HCT116 (cell line): Measurements from ENCODE around the gene TNFRSF25. TPM values are rescaled to one million over a fixed set of nuclear protein-coding genes. Genes with fewer than 3 reads are reported as not detected.

Experiments used
- ATAC-seq: fragments of 200-7000 bp; cut with Tn5 transposase; 2 replicates; pipeline ENCODE4 v1.9.1; 2020; ENCODE audit warnings: mild to moderate bottlenecking, moderate library complexity
- BruUV-seq: library from RNA; stranded (reverse); fragments of 400-500 nt; replicated peaks from 2 replicates; lab custom pipeline; 2021; lab: Mats Ljungman, UMichigan
- CTCF ChIA-PET: fragments of 300-600 bp; sonication (Branson Sonifier 250); formaldehyde crosslinking; loops from one replicate; lab custom pipeline; 2021; ENCODE audit warnings: antibody characterized with exemption; lab: Charles Lee
- POLR2A ChIA-PET: fragments of 300-600, 350-600 bp; sonication (Branson Sonifier 250); formaldehyde crosslinking; loops from one replicate; lab custom pipeline; 2021; ENCODE audit warnings: antibody characterized with exemption; lab: Charles Lee
- RAD21 ChIA-PET, 2 experiments: fragments of 300-600 bp; sonication (Branson Sonifier 250); formaldehyde crosslinking; loops; one replicate each; lab custom pipeline; 2023; ENCODE audit warnings: low total read pairs in 2 of 2; ENCODE audit not compliant: uncharacterized antibody in 2 of 2, unreplicated experiment in 2 of 2, low non-redundant PET in 1 of 2; lab: Charles Lee
- DNase-seq: peaks from one replicate; pipeline ENCODE4 v3.0.0-alpha.2; 2010; ENCODE audit warnings: low read depth, low spot score
- H2AFZ ChIP-seq: fragments of 200-600 bp; shearing (Covaris generic), sonication (generic); 2 replicates; pipeline ENCODE4 v1.6.1; 2017; ENCODE audit warnings: low read depth, mixed run types, mixed read lengths, antibody characterized with exemption, low read length; ENCODE audit not compliant: poor library complexity, severe bottlenecking
- H3K27ac ChIP-seq: 2 replicates; pipeline ENCODE4 v1.5.1; 2012; ENCODE audit warnings: low read depth, low read length
- H3K27me3 ChIP-seq: fragments of 200-600 bp; sonication (generic); 2 replicates; pipeline ENCODE4 v1.6.1; 2016; ENCODE audit warnings: mixed run types, low read length, mixed read lengths; ENCODE audit not compliant: insufficient read depth
- H3K36me3 ChIP-seq, 2 experiments: fragments of 200-500 bp in 1 of 2; fragments of 200-600 bp in 1 of 2; sonication (Bioruptor generic) in 1 of 2; sonication (generic) in 1 of 2; 2 replicates each; pipeline versions ENCODE4 v1.5.1 to v1.6.1; 2014 to 2016; ENCODE audit warnings: low read length in 2 of 2, inconsistent platforms in 1 of 2, mixed read lengths in 1 of 2, mixed run types in 1 of 2; ENCODE audit not compliant: insufficient read depth in 2 of 2, control insufficient read depth in 1 of 2
- H3K4me1 ChIP-seq, 2 experiments: fragments of 200-600 bp in 1 of 2; sonication (generic) in 1 of 2; 2 replicates each; pipeline versions ENCODE4 v1.5.1 to v1.6.1; 2012 to 2017; ENCODE audit warnings: low read length in 2 of 2, inconsistent platforms in 1 of 2, mild to moderate bottlenecking in 1 of 2, mixed read lengths in 1 of 2, mixed run types in 1 of 2, moderate library complexity in 1 of 2; ENCODE audit not compliant: insufficient read depth in 2 of 2, control insufficient read depth in 1 of 2
- H3K4me2 ChIP-seq: fragments of 200-600 bp; sonication (generic); 2 replicates; pipeline ENCODE4 v1.6.1; 2017; ENCODE audit warnings: mixed run types, low read length, mixed read lengths
- H3K4me3 ChIP-seq, 2 experiments: fragments of 200-600 bp in 1 of 2; sonication (generic) in 1 of 2; replicated peaks in 1 of 2; 2 replicates each; pipeline ENCODE4 v1.5.1; 2011 to 2016; ENCODE audit warnings: low read length in 2 of 2, control low read depth in 1 of 2, low read depth in 1 of 2, mild to moderate bottlenecking in 1 of 2, mixed read lengths in 1 of 2, mixed run types in 1 of 2
- H3K79me2 ChIP-seq: fragments of 200-600 bp; sonication (generic); 2 replicates; pipeline ENCODE4 v1.6.1; 2017; ENCODE audit warnings: mild to moderate bottlenecking, mixed run types, low read length, moderate library complexity, mixed read lengths; ENCODE audit not compliant: insufficient read depth
- H3K9ac ChIP-seq: fragments of 200-600 bp; sonication (generic); 2 replicates; pipeline ENCODE4 v1.6.1; 2016; ENCODE audit warnings: low read length, mixed read lengths
- H3K9me2 ChIP-seq: fragments of 200-600 bp; sonication (generic), shearing (Covaris generic); 2 replicates; pipeline ENCODE4 v1.6.1; 2017; ENCODE audit warnings: mixed run types, mild to moderate bottlenecking, moderate library complexity; ENCODE audit not compliant: insufficient read depth
- H3K9me3 ChIP-seq, 2 experiments: fragments of 200-500 bp in 1 of 2; fragments of 200-600 bp in 1 of 2; sonication (Bioruptor generic) in 1 of 2; sonication (generic) in 1 of 2; 2 replicates each; pipeline ENCODE4 v1.6.1; 2014 to 2017; ENCODE audit warnings: low read length in 2 of 2, mixed read lengths in 2 of 2, inconsistent platforms in 1 of 2, low read depth in 1 of 2, mild to moderate bottlenecking in 1 of 2, mixed run types in 1 of 2, moderate library complexity in 1 of 2; ENCODE audit not compliant: control insufficient read depth in 1 of 2, insufficient read depth in 1 of 2
- H4K20me1 ChIP-seq: fragments of 200-600 bp; sonication (generic), shearing (Covaris generic); 2 replicates; pipeline ENCODE4 v1.6.1; 2017; ENCODE audit warnings: mixed run types, mild to moderate bottlenecking, moderate library complexity; ENCODE audit not compliant: insufficient read depth
- CTCF ChIP-seq, 3 experiments: fragments of 200-600 bp in 1 of 3; sonication (generic) in 1 of 3; IDR thresholded peaks in 2 of 3; conservative IDR thresholded peaks in 1 of 3; 2 replicates each; pipeline ENCODE4 v1.5.1; 2012 to 2017; ENCODE audit warnings: low read depth in 2 of 3, low read length in 2 of 3, antibody characterized with exemption in 1 of 3, borderline replicate concordance in 1 of 3, control low read depth in 1 of 3, mild to moderate bottlenecking in 1 of 3, mixed read lengths in 1 of 3, mixed run types in 1 of 3, moderate library complexity in 1 of 3; ENCODE audit not compliant: insufficient read depth in 1 of 3
- POLR2AphosphoS5 ChIP-seq: IDR thresholded peaks from 2 replicates; pipeline ENCODE4 v1.6.1; 2011; ENCODE audit warnings: mild to moderate bottlenecking, low read depth, low read length, moderate library complexity
- SP1 ChIP-seq: IDR thresholded peaks from 2 replicates; pipeline ENCODE4 v1.6.1; 2012; ENCODE audit warnings: low read depth
- intact Hi-C: fragments of 100-400 bp; cut with micrococcal nuclease; formaldehyde crosslinking; loops from 2 replicates; pipeline ENCODE4 v1.10.0; 2022
- total RNA-seq: library from RNA; stranded (reverse); gene quantifications from one replicate; pipeline ENCODE4 v1.2.1, GENCODE V29; 2021; ENCODE audit not compliant: unreplicated experiment

TNFRSF25 gene
- total RNA-seq, 1 experiment from 2014 or later: 27.5 TPM

DNA sequence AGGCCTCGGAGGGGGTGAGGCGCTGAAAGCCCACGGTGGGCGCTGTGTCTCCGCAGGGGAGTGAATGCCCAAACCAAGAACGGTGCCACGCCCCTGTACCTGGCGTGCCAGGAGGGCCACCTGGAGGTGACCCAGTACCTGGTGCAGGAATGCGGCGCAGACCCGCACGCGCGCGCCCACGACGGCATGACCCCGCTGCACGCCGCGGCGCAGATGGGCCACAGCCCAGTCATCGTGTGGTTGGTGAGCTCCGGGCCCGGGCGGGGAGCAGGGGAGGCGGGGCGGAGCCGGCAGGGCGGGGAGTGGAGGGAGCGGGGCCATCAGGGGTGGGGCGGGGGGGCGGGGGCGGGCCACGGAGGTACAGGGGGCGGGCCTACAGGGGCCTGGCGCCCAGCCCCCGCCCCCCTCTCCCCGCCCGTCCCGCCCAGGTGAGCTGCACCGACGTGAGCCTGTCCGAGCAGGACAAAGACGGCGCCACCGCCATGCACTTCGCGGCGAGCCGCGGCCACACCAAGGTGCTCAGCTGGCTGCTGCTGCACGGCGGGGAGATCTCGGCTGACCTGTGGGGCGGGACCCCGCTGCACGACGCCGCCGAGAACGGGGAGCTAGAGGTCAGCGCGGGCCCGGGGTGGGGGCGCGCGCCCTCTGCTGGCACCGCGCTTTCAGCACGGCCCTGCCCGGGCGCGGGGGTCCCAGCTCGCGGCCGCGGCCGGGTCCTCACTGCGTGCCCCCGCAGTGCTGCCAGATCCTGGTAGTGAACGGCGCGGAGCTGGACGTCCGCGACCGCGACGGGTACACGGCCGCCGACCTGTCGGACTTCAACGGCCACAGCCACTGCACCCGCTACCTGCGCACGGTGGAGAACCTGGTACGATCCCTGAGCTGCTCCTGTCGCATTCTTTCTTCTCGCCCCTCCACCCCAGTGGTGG is 25.5 kb downstream of the TNFRSF25 start:
- Histone ChIP-seq H3K9ac (peak overlapping the region; percentile 60), H2AFZ (no peak overlapping the region), H4K20me1 (no peaks in the 10 kb centered on the region), H3K36me3 (no peaks in the 10 kb centered on the region), H3K4me3 (peak overlapping the region; percentile 24 to 48), H3K9me3 (no peaks in the 10 kb centered on the region), H3K27me3 (no peaks in the 10 kb centered on the region), H3K27ac (peak overlapping the region; percentile 47; the same call in 1 of the 2 replicates), H3K4me1 (peaks cover 8 to 36% of the 10 kb centered on the region in 2 experiments), H3K9me2 (no peaks in the 10 kb centered on the region), H3K79me2 (no peaks in the 10 kb centered on the region; the same call in 1 of the 2 replicates), H3K4me2 (peak overlapping the region; percentile 76)
- TF ChIP-seq POLR2AphosphoS5 (0 out of 2 replicates have a peak, but pooled peaks have one; percentile 22), SP1 (no peak), CTCF (IDR thresholded peaks at IDR 0.05 in 2 of 3, conservative IDR thresholded peaks at IDR 0.05 in 1 of 3; ENCODE audit: borderline replicate concordance in 1 of 3, insufficient read depth in 1 of 3, low read depth in 2 of 3, low read length in 2 of 3) (peak in 2 of 3 experiments; percentile 41 to 65; a peak in 4 of 6 replicates)
- ATAC-seq (peak; percentile 84), DNase-seq (no peak)
- intact Hi-C loops: loop anchor here (10.0 kb wide), 1 partner anchor 774 kb away; no protein-coding TSS in a partner anchor
- ChIA-PET CTCF (interaction anchor here (0.5 to 6.5 kb wide), 17 partner anchors 9 to 236 kb away, joined by 3 to 105 read pairs (median 5); partner anchors contain the start of genes ACOT7, ESPN, HES2 and ICMT), RAD21 (interaction anchor here (0.9 kb wide), 2 partner anchors 17 to 194 kb away, joined by 4 to 7 read pairs; no protein-coding TSS in a partner anchor), POLR2A (interaction anchor here (0.7 to 1.7 kb wide), 5 partner anchors 13 to 114 kb away, joined by 3 to 7 read pairs (median 5); partner anchors contain the start of gene NOL9)
- no TSS peak for BruUV-seq
